Astrocyte (in vitro differentiated cells and primary cell): ENCODE measurements around the gene WFS1. TPM values are rescaled to one million over a fixed set of nuclear protein-coding genes. Genes with fewer than 3 reads are reported as not detected.

ENCODE experiments used
- DNase-seq: peaks from one replicate; pipeline ENCODE4 v3.0.0-alpha.2; 2010; ENCODE audit warnings: low read depth
- FAIRE-seq: peaks from 2 replicates; lab custom pipeline; 2011; peaks lifted over from hg19 to GRCh38; lab: Jason Lieb, UNC
- H2AFZ ChIP-seq: 2 replicates; pipeline ENCODE4 v1.6.0; 2012; ENCODE audit warnings: low read depth, low read length, inconsistent platforms
- H3K27ac ChIP-seq: 2 replicates; pipeline ENCODE4 v1.5.1; 2011; ENCODE audit warnings: low read depth, low read length, inconsistent platforms
- H3K27me3 ChIP-seq: 2 replicates; pipeline ENCODE4 v1.6.0; 2011; ENCODE audit warnings: low read length, inconsistent platforms; ENCODE audit not compliant: insufficient read depth
- H3K36me3 ChIP-seq: 2 replicates; pipeline ENCODE4 v1.5.1; 2011; ENCODE audit warnings: low read length, inconsistent platforms; ENCODE audit not compliant: insufficient read depth
- H3K4me1 ChIP-seq: 2 replicates; pipeline ENCODE4 v1.5.1; 2011; ENCODE audit warnings: low read length, inconsistent platforms; ENCODE audit not compliant: insufficient read depth
- H3K4me2 ChIP-seq: 2 replicates; pipeline ENCODE4 v1.6.0; 2012; ENCODE audit warnings: low read length, inconsistent platforms
- H3K4me3 ChIP-seq: 2 replicates; pipeline ENCODE4 v1.5.1; 2011; ENCODE audit warnings: low read depth, mild to moderate bottlenecking, low read length, inconsistent platforms; ENCODE audit not compliant: insufficient read depth
- H3K79me2 ChIP-seq: 2 replicates; pipeline ENCODE4 v1.6.0; 2012; ENCODE audit warnings: mild to moderate bottlenecking, low read length, inconsistent platforms; ENCODE audit not compliant: insufficient read depth
- H3K9ac ChIP-seq: 2 replicates; pipeline ENCODE4 v1.6.0; 2012; ENCODE audit warnings: mild to moderate bottlenecking, low read length, inconsistent platforms
- H3K9me3 ChIP-seq: 2 replicates; pipeline ENCODE4 v1.5.1; 2012; ENCODE audit warnings: low read depth, mild to moderate bottlenecking, low read length, inconsistent platforms; ENCODE audit not compliant: insufficient read depth
- H4K20me1 ChIP-seq: 2 replicates; pipeline ENCODE4 v1.6.0; 2012; ENCODE audit warnings: low read length, inconsistent platforms; ENCODE audit not compliant: insufficient read depth
- H3K27ac Mint-ChIP-seq: one replicate; pipeline ENCODE4 v1.8.0; 2021; ENCODE audit warnings: mild to moderate bottlenecking, mixed read lengths; ENCODE audit not compliant: unreplicated experiment
- H3K27me3 Mint-ChIP-seq: one replicate; pipeline ENCODE4 v1.8.0; 2021; ENCODE audit warnings: low read depth, mixed read lengths; ENCODE audit not compliant: unreplicated experiment
- H3K36me3 Mint-ChIP-seq: one replicate; pipeline ENCODE4 v1.8.0; 2021; ENCODE audit warnings: low read depth, mixed read lengths; ENCODE audit not compliant: unreplicated experiment
- H3K4me1 Mint-ChIP-seq: one replicate; pipeline ENCODE4 v1.8.0; 2021; ENCODE audit warnings: low read depth, mixed read lengths; ENCODE audit not compliant: unreplicated experiment
- H3K4me3 Mint-ChIP-seq: one replicate; pipeline ENCODE4 v1.8.0; 2021; ENCODE audit warnings: mild to moderate bottlenecking, moderate library complexity, mixed read lengths; ENCODE audit not compliant: unreplicated experiment
- H3K9me3 Mint-ChIP-seq: one replicate; pipeline ENCODE4 v1.8.0; 2021; ENCODE audit warnings: mild to moderate bottlenecking, mixed read lengths; ENCODE audit not compliant: unreplicated experiment
- CTCF ChIP-seq: IDR thresholded peaks from 2 replicates; pipeline ENCODE4 v1.5.1; 2011; ENCODE audit warnings: low read depth, mild to moderate bottlenecking, inconsistent platforms, low read length, moderate library complexity; ENCODE audit not compliant: insufficient read depth
- EZH2 ChIP-seq: IDR thresholded peaks from 2 replicates; pipeline ENCODE4 v1.6.1; 2012; ENCODE audit warnings: mild to moderate bottlenecking, low read length, inconsistent platforms; ENCODE audit not compliant: insufficient read depth
- total RNA-seq: library from RNA; stranded (reverse); gene quantifications from 2 replicates; pipeline ENCODE4 v1.2.1, GENCODE V29; 2021

The WFS1 gene
- total RNA-seq, 1 donor from 2014 or later = 39.0 TPM

DNA sequence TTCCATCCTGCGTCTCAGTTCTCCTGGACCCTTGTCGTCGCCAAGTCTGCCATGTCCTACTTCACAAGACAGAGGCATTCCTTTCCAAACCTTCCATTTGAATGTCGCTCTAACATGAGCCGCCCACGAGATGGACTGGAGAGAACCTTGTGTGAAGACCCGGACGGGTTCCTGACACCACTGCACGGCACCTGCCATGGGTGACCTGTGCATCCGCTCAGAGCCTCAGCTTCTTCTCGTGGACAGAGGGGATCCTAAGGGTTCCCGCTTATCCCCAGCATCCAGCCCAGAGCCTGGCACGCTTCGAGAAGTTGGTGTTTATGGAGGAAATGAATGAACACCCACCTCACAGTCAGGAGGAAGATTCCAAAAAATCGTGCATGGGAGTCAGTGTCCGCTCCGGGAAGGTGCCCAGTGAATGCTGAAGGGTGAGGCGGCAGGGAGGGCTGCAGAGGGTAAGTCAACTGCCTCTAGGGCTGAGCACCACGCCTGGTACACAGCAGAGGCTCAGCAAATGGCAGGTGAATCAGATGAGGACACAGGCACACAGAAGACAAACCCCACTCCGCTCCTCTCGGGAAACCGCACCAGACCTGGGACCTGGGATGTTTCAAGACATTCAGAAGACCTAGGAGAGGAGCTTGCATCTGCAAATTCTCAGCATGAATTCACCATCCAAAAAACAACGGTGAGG is 52.6 kb downstream of the WFS1 start:
- Histone ChIP-seq H2AFZ (no peak overlapping the region), H3K4me2 (no peak overlapping the region), H3K4me1 (peaks cover 16% of the 10 kb centered on the region), H3K4me3 (no peak overlapping the region), H3K27me3 (no peaks in the 10 kb centered on the region), H3K9ac (no peak overlapping the region), H3K79me2 (no peaks in the 10 kb centered on the region), H3K36me3 (no peaks in the 10 kb centered on the region), H4K20me1 (no peaks in the 10 kb centered on the region), H3K27ac (no peak overlapping the region), H3K9me3 (no peaks in the 10 kb centered on the region)
- DNase-seq (no peak), FAIRE-seq (no peak)
- TF ChIP-seq CTCF = no peak
- no peak for TF ChIP-seq EZH2
- H3K4me1 Mint-ChIP-seq = peaks cover 2% of the 10 kb centered on the region
- no peak overlapping the region for H3K4me3 Mint-ChIP-seq
- H3K36me3 Mint-ChIP-seq = no peaks in the 10 kb centered on the region
- peaks cover 3% of the 10 kb centered on the region for H3K9me3 Mint-ChIP-seq
- H3K27ac Mint-ChIP-seq = no peak overlapping the region
- peaks cover 43% of the 10 kb centered on the region for H3K27me3 Mint-ChIP-seq

GRCh38 chr4:6322761-6323566 is 53.3 kb downstream of the WFS1 start:
- H3K27ac Mint-ChIP-seq = no peak overlapping the region
- no peaks in the 10 kb centered on the region for H3K9me3 ChIP-seq
- H3K27me3 ChIP-seq = no peaks in the 10 kb centered on the region
- H2AFZ ChIP-seq = no peak overlapping the region
- no peaks in the 10 kb centered on the region for H3K79me2 ChIP-seq
- no peak for FAIRE-seq
- no peak for TF ChIP-seq EZH2
- TF ChIP-seq CTCF = no peak
- H4K20me1 ChIP-seq = no peaks in the 10 kb centered on the region
- H3K36me3 Mint-ChIP-seq = no peaks in the 10 kb centered on the region
- H3K9ac ChIP-seq = no peak overlapping the region
- H3K4me3 ChIP-seq = no peak overlapping the region
- H3K27ac ChIP-seq = no peak overlapping the region
- no peak overlapping the region for H3K4me2 ChIP-seq
- no peak for DNase-seq
- peaks cover 16% of the 10 kb centered on the region for H3K4me1 ChIP-seq
- H3K36me3 ChIP-seq = no peaks in the 10 kb centered on the region
- H3K27me3 Mint-ChIP-seq = peaks cover 46% of the 10 kb centered on the region
- peaks cover 2% of the 10 kb centered on the region for H3K4me1 Mint-ChIP-seq
- no peaks in the 10 kb centered on the region for H3K9me3 Mint-ChIP-seq
- no peak overlapping the region for H3K4me3 Mint-ChIP-seq
